Fibroblast of skin of right biceps (primary cell): Measurements from ENCODE around the gene EVI5.
"Not testable (repeated sequence)": the region's sequence is repeated elsewhere in the genome, so short reads cannot be mapped to it uniquely, and the experiment has no call there.

ENCODE experiments used
- DNase-seq: peaks from one replicate; pipeline ENCODE4 v3.0.0-alpha.2; 2013

EVI5 gene

DNA sequence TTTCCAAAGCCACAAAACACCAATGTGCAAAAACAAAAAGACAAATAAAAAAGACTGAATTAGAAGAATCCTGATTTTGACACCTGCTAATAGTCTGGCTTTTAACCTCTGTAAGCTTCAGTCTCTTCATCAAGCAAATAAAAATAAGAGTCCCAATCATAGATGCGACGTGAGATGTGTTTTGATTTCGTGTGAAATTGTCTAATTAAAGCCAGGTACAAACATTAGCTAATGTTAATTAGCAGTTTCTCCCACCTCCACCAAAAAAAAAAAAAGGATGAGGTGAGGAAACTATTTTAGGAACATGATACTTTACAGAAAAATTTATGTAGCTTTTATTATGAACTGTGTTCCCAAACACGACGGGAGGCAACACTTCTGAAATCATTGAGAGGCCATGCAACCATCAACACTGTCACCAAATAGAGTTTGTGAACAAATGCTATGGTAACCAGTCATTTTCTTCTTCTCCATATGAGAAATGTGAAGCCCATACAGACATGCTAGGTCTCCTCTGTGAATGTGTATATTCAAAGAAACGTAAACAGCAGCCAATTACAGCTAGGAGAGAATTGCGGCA lies 6.7 kb upstream of the EVI5 start:
- DNase-seq, result no peak

GRCh38 chr1:92790867-92791266 lies 6.0 kb upstream of the EVI5 start:
- DNase-seq, result no peak

DNA sequence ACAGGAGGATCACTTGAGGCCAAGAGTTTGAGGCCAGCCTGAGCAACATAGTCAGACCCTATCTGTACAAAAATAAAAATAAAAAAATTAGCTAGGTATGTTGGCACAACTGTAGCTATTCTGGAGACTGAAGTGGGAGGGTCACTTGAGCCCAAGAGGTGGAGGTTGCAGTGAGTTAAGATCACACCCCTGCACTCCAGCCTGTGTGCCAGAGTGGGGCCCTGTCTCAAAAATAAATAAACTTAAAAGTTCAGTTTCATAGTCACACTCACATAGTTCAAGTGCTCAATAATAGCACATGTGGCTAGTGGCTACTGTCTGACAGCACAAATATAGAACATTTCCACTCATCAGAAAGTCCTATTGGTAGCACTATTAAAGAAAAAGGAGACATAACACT lies 5.2 kb upstream of the EVI5 start:
- DNase-seq, result no peak

- DNase-seq, result no peak
These were observed 1.4 kb upstream of the EVI5 start for GRCh38 chr1:92786111-92786901.

- peak; percentile 53 for DNase-seq
These were observed 778 bp downstream of the EVI5 start for GRCh38 chr1:92784021-92784638.

- DNase-seq, result peak; percentile 26
These were observed 1.4 kb downstream of the EVI5 start for GRCh38 chr1:92783550-92783949.

DNA sequence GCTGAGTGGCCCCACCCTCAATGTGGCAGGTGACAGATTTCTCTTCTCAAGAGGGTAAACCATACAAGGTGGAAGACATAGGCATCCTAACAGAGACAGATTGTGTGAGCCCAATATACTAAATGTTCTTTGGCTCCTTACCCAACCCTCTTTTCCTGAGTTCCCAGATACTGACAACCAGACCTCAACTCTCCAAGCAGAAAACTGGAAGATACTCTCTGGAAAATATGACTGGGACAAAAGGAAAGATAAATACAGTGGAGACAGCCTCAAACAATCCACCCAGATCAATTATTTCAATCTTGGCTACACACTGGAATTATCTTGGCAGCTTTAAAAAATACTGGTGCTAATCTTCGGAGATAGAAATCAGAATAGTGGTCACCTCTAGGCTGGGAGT lies 6.5 kb downstream of the EVI5 start:
- no peak for DNase-seq

GRCh38 chr1:92774407-92774806 lies 10.5 kb downstream of the EVI5 start:
- no peak for DNase-seq

- not testable (repeated sequence) for DNase-seq
These were observed 11.2 kb downstream of the EVI5 start for GRCh38 chr1:92773749-92774148.

DNA sequence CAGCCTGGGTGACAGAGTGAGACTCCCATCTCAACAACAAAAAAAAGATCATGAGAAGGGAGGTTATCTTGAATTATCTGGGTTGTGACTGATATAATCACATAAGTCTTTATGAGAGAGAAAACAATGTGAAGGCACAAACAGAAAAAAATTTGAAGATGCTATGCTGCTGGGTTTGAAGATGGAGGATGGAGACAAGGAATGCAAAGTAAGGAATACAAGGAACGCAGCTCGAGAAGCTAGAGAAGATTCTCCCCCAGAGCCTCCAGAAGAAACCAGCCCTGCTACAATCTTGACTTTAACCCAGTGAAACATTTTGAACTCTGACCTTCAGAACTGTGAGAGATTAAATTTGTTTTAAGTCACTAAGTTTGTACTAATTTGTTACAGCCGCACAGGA lies 15.1 kb downstream of the EVI5 start:
- DNase-seq, result no peak

GRCh38 chr1:92768915-92769314 lies 16.0 kb downstream of the EVI5 start:
- no peak for DNase-seq

DNA sequence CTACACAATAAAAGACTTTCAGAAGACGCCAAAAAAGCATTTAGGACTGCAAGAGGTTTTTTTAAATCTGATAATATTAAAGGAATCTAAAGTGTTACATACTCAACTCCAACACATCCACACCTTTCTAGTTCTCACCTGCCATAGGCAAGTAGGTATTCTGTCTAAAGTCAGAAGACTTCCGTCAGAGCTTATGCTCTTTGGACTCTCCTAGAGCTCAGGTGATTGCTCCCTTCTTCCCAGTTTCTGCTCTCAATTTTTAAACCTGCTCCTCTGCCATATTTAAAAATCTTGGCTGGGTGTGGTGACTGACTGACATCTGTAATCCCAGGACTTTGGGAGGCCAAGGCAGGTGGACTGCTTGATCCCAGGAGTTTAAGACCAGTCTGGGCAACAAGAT lies 16.6 kb downstream of the EVI5 start:
- DNase-seq, result no peak

- no peak for DNase-seq
These were observed 20.8 kb downstream of the EVI5 start for GRCh38 chr1:92764116-92764515.

GRCh38 chr1:92762355-92762754 lies 22.6 kb downstream of the EVI5 start:
- DNase-seq, result no peak

- peak; percentile 48 for DNase-seq
These were observed 25.5 kb downstream of the EVI5 start for GRCh38 chr1:92759361-92759760.

DNA sequence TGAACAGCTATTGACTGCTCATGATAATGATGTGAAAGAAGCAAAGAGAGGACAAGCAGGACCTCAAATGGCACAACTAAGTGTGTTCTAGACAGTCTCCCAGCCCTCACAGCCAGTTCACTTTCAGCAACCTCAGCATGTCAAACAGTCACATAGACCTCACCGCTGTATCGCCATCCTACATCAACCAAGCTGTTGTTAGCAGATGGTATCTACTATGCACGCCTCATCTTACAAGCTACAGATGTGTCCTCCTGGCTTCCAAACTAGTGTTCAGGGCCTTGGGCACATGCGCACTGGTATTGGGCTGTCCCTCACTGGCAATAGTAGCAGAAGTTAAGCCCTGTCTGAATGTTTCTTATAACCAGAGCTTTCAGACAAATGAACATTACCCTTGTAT lies 28.4 kb downstream of the EVI5 start:
- DNase-seq, result no peak

GRCh38 chr1:92755541-92756461 lies 29.1 kb downstream of the EVI5 start:
- no peak for DNase-seq

- DNase-seq, result no peak
These were observed 30.2 kb downstream of the EVI5 start for GRCh38 chr1:92754719-92755050.

GRCh38 chr1:92754000-92754718 lies 30.7 kb downstream of the EVI5 start:
- peak; percentile 90 for DNase-seq

- DNase-seq, result peak; percentile 22
These were observed 32.2 kb downstream of the EVI5 start for GRCh38 chr1:92752719-92753118.

GRCh38 chr1:92749024-92749634 lies 35.8 kb downstream of the EVI5 start:
- DNase-seq, result peak; percentile 56

GRCh38 chr1:92748138-92748537 lies 36.8 kb downstream of the EVI5 start:
- DNase-seq, result no peak
